ENCODE results near the gene PNO1. TPM values are rescaled to one million over a fixed set of nuclear protein-coding genes. Genes with fewer than 3 reads are reported as not detected.

The PNO1 gene
- total and polyA plus RNA-seq, 7 experiments from 2014 or later: 11.0 to 31.0 (median 17.7) TPM

GRCh38 chr2:68167186-68167585 lies 9.5 kb downstream of the PNO1 start:
- H3K4me3 Mint-ChIP-seq: no peak overlapping the region
- Histone ChIP-seq H3K4me1 (ENCODE audit: control insufficient read depth in 2 of 2, insufficient read depth in 2 of 2, low read length in 2 of 2) (no peaks in the 10 kb centered on the region), H3K4me3 (ENCODE audit: low read length) (no peak overlapping the region), H3K27me3 (ENCODE audit: control insufficient read depth in 2 of 2, insufficient read depth in 2 of 2, low read length in 2 of 2) (no peaks in the 10 kb centered on the region), H3K36me3 (ENCODE audit: control insufficient read depth in 2 of 3, insufficient read depth in 3 of 3, low read length in 3 of 3) (peaks cover 4 to 67% (median 13%) of the 10 kb centered on the region in 3 experiments), H3K27ac (ENCODE audit: low read depth, low read length) (no peak overlapping the region), H3K9me3 (ENCODE audit: control insufficient read depth in 2 of 3, low read length in 3 of 3) (no peaks in the 10 kb centered on the region)
- no peak for ATAC-seq
- intact Hi-C loops (cut with micrococcal nuclease): no loop called here
- H3K27me3 Mint-ChIP-seq: no peaks in the 10 kb centered on the region
- peak overlapping the region in 4 of 9 donors; percentile 11 to 41 (median 20) for H3K27ac Mint-ChIP-seq
- POLR2A ChIA-PET: interaction anchor here (0.9 to 1.2 kb wide), 4 partner anchors 8 to 17 kb away, joined by 3 to 6 read pairs (median 4); partner anchors contain the start of gene PNO1
- peaks cover 5 to 36% (median 21%) of the 10 kb centered on the region in 5 donors for H3K36me3 Mint-ChIP-seq
- DNase-seq: no peak
- CTCF ChIA-PET: interaction anchor here (1.7 kb wide), 1 partner anchor 17 kb away, joined by 8 read pairs; no protein-coding TSS in a partner anchor
- no peaks in the 10 kb centered on the region for H3K9me3 Mint-ChIP-seq
- H3K4me1 Mint-ChIP-seq: peaks cover 0 to 34% (median 7%) of the 10 kb centered on the region in 7 donors

GRCh38 chr2:68169308-68169707 lies 11.6 kb downstream of the PNO1 start:
- ATAC-seq: no peak
- Mint-ChIP-seq H3K27ac (no peak overlapping the region), H3K27me3 (no peaks in the 10 kb centered on the region), H3K4me3 (no peak overlapping the region), H3K36me3 (peaks cover 5 to 29% (median 22%) of the 10 kb centered on the region in 5 donors), H3K9me3 (no peaks in the 10 kb centered on the region), H3K4me1 (peaks cover 7 to 29% (median 17%) of the 10 kb centered on the region in 7 donors)
- POLR2A ChIA-PET: interaction anchor here (1.1 kb wide), 1 partner anchor 12 kb away, joined by 8 read pairs; the partner anchor contains the start of gene PNO1
- H3K36me3 ChIP-seq (ENCODE audit: control insufficient read depth in 2 of 3, insufficient read depth in 3 of 3, low read length in 3 of 3): peaks cover 0 to 53% (median 7%) of the 10 kb centered on the region in 3 experiments
- CTCF ChIA-PET: interaction anchor here (0.6 to 1.3 kb wide), 3 partner anchors 9 to 26 kb away, joined by 3 to 4 read pairs (median 3); no protein-coding TSS in a partner anchor
- H3K9me3 ChIP-seq (ENCODE audit: control insufficient read depth in 2 of 3, low read length in 3 of 3): no peaks in the 10 kb centered on the region
- intact Hi-C loops (cut with micrococcal nuclease): no loop called here
- DNase-seq: no peak
- H3K4me1 ChIP-seq (ENCODE audit: control insufficient read depth in 2 of 2, insufficient read depth in 2 of 2, low read length in 2 of 2): peaks cover 0 to 4% of the 10 kb centered on the region in 2 donors
- H3K4me3 ChIP-seq (ENCODE audit: low read length): no peak overlapping the region
- no peak overlapping the region for H3K27ac ChIP-seq (ENCODE audit: low read depth, low read length)
- no peaks in the 10 kb centered on the region for H3K27me3 ChIP-seq (ENCODE audit: control insufficient read depth in 2 of 2, insufficient read depth in 2 of 2, low read length in 2 of 2)

- no peaks in the 10 kb centered on the region for H3K27me3 Mint-ChIP-seq
- H3K9me3 ChIP-seq (ENCODE audit: control insufficient read depth in 2 of 3, low read length in 3 of 3): no peaks in the 10 kb centered on the region
- H3K4me1 ChIP-seq (ENCODE audit: control insufficient read depth in 2 of 2, insufficient read depth in 2 of 2, low read length in 2 of 2): peaks cover 0 to 4% of the 10 kb centered on the region in 2 donors
- H3K27me3 ChIP-seq (ENCODE audit: control insufficient read depth in 2 of 2, insufficient read depth in 2 of 2, low read length in 2 of 2): no peaks in the 10 kb centered on the region
- no peak overlapping the region for H3K27ac ChIP-seq (ENCODE audit: low read depth, low read length)
- H3K4me3 ChIP-seq (ENCODE audit: low read length): no peak overlapping the region
- no peak overlapping the region for H3K27ac Mint-ChIP-seq
- POLR2A ChIA-PET: no interaction called here
- intact Hi-C loops (cut with micrococcal nuclease): no loop called here
- H3K36me3 ChIP-seq (ENCODE audit: control insufficient read depth in 2 of 3, insufficient read depth in 3 of 3, low read length in 3 of 3): peaks cover 0 to 50% (median 7%) of the 10 kb centered on the region in 3 experiments
- H3K9me3 Mint-ChIP-seq: no peaks in the 10 kb centered on the region
- peaks cover 7 to 24% (median 17%) of the 10 kb centered on the region in 7 donors for H3K4me1 Mint-ChIP-seq
- no peak for ATAC-seq
- no peak for DNase-seq
- peaks cover 0 to 29% (median 17%) of the 10 kb centered on the region in 5 donors for H3K36me3 Mint-ChIP-seq
- CTCF ChIA-PET: no interaction called here
- no peak overlapping the region for H3K4me3 Mint-ChIP-seq
Observed at GRCh38 chr2:68171146-68171545, 13.5 kb downstream of the PNO1 start.

- peaks cover 0 to 46% (median 7%) of the 10 kb centered on the region in 3 experiments for H3K36me3 ChIP-seq (ENCODE audit: control insufficient read depth in 2 of 3, insufficient read depth in 3 of 3, low read length in 3 of 3)
- no peak overlapping the region for H3K27ac ChIP-seq (ENCODE audit: low read depth, low read length)
Observed at GRCh38 chr2:68171684-68172083, 14.0 kb downstream of the PNO1 start.

GRCh38 chr2:68172521-68172920 lies 14.8 kb downstream of the PNO1 start:
- H3K9me3 Mint-ChIP-seq: no peaks in the 10 kb centered on the region
- H3K4me1 ChIP-seq (ENCODE audit: control insufficient read depth in 2 of 2, insufficient read depth in 2 of 2, low read length in 2 of 2): peaks cover 0 to 4% of the 10 kb centered on the region in 2 donors
- ATAC-seq: no peak
- no peak overlapping the region for H3K4me3 Mint-ChIP-seq
- H3K4me1 Mint-ChIP-seq: peaks cover 7 to 22% (median 11%) of the 10 kb centered on the region in 7 donors
- no peak overlapping the region for H3K4me3 ChIP-seq (ENCODE audit: low read length)
- H3K27me3 Mint-ChIP-seq: no peaks in the 10 kb centered on the region
- H3K27ac ChIP-seq (ENCODE audit: low read depth, low read length): no peak overlapping the region
- ChIA-PET POLR2A (interaction anchor here (0.6 to 1.1 kb wide), 2 partner anchors 10 to 199 kb away, joined by 3 read pairs; no protein-coding TSS in a partner anchor), CTCF (no interaction called here)
- H3K36me3 Mint-ChIP-seq: peaks cover 0 to 25% (median 14%) of the 10 kb centered on the region in 5 donors
- peaks cover 0 to 39% (median 7%) of the 10 kb centered on the region in 3 experiments for H3K36me3 ChIP-seq (ENCODE audit: control insufficient read depth in 2 of 3, insufficient read depth in 3 of 3, low read length in 3 of 3)
- intact Hi-C loops (cut with micrococcal nuclease): no loop called here
- H3K27ac Mint-ChIP-seq: peak overlapping the region in 1 of 9 donors; percentile 81
- no peaks in the 10 kb centered on the region for H3K9me3 ChIP-seq (ENCODE audit: control insufficient read depth in 2 of 3, low read length in 3 of 3)
- no peak for DNase-seq
- H3K27me3 ChIP-seq (ENCODE audit: control insufficient read depth in 2 of 2, insufficient read depth in 2 of 2, low read length in 2 of 2): no peaks in the 10 kb centered on the region

More at GRCh38 chr2:68171684-68172083, 14.0 kb downstream of the PNO1 start:
- no peak for ATAC-seq
- ChIA-PET POLR2A (no interaction called here), CTCF (no interaction called here)
- intact Hi-C loops (cut with micrococcal nuclease): no loop called here
- H3K4me3 ChIP-seq (ENCODE audit: low read length): no peak overlapping the region
- no peaks in the 10 kb centered on the region for H3K9me3 ChIP-seq (ENCODE audit: control insufficient read depth in 2 of 3, low read length in 3 of 3)
- no peaks in the 10 kb centered on the region for H3K27me3 ChIP-seq (ENCODE audit: control insufficient read depth in 2 of 2, insufficient read depth in 2 of 2, low read length in 2 of 2)
- DNase-seq: no peak
- Mint-ChIP-seq H3K9me3 (no peaks in the 10 kb centered on the region), H3K4me1 (peaks cover 7 to 24% (median 16%) of the 10 kb centered on the region in 7 donors), H3K4me3 (no peak overlapping the region), H3K27ac (no peak overlapping the region), H3K27me3 (no peaks in the 10 kb centered on the region), H3K36me3 (peaks cover 0 to 26% (median 13%) of the 10 kb centered on the region in 5 donors)
- H3K4me1 ChIP-seq (ENCODE audit: control insufficient read depth in 2 of 2, insufficient read depth in 2 of 2, low read length in 2 of 2): peaks cover 0 to 4% of the 10 kb centered on the region in 2 donors

GRCh38 chr2:68172990-68173700 lies 15.5 kb downstream of the PNO1 start:
- Histone ChIP-seq H3K27ac (ENCODE audit: low read depth, low read length) (no peak overlapping the region), H3K4me3 (ENCODE audit: low read length) (no peak overlapping the region), H3K9me3 (ENCODE audit: control insufficient read depth in 2 of 3, low read length in 3 of 3) (no peaks in the 10 kb centered on the region), H3K27me3 (ENCODE audit: control insufficient read depth in 2 of 2, insufficient read depth in 2 of 2, low read length in 2 of 2) (no peaks in the 10 kb centered on the region), H3K4me1 (ENCODE audit: control insufficient read depth in 2 of 2, insufficient read depth in 2 of 2, low read length in 2 of 2) (peaks cover 0 to 4% of the 10 kb centered on the region in 2 donors), H3K36me3 (ENCODE audit: control insufficient read depth in 2 of 3, insufficient read depth in 3 of 3, low read length in 3 of 3) (peaks cover 0 to 33% (median 10%) of the 10 kb centered on the region in 3 experiments)
- Mint-ChIP-seq H3K9me3 (no peaks in the 10 kb centered on the region), H3K36me3 (peaks cover 0 to 23% (median 14%) of the 10 kb centered on the region in 5 donors), H3K27me3 (no peaks in the 10 kb centered on the region), H3K4me1 (peaks cover 6 to 16% (median 11%) of the 10 kb centered on the region in 7 donors), H3K27ac (peak overlapping the region in 7 of 9 donors; percentile 31 to 83 (median 64)), H3K4me3 (peak overlapping the region in 3 of 10 donors; percentile 7 to 35 (median 29))
- ChIA-PET POLR2A (interaction anchor here (0.6 to 1.1 kb wide), 2 partner anchors 11 to 198 kb away, joined by 3 read pairs; no protein-coding TSS in a partner anchor), CTCF (no interaction called here)
- peak; percentile 42 for ATAC-seq
- DNase-seq: no peak
- intact Hi-C loops (cut with micrococcal nuclease): no loop called here

All from naive thymus-derived CD4-positive, alpha-beta T cell (primary cell).